GM12865 (cell line): ENCODE results near the gene BMP6.

Experiments
- DNase-seq: peaks from one replicate; pipeline ENCODE4 v3.0.0; 2010; ENCODE audit warnings: low read depth
- H3K4me3 ChIP-seq: 2 replicates; pipeline ENCODE4 v1.5.1; 2011; ENCODE audit warnings: mild to moderate bottlenecking, low read depth, low read length, control low read depth
- TF ChIP-seq, protein P1 (sequence below): IDR thresholded peaks from 2 replicates; pipeline ENCODE4 v1.5.1; 2011; ENCODE audit warnings: low read length, control low read depth, low read depth, inconsistent platforms; ENCODE audit not compliant: insufficient read depth; ENCODE audit errors: missing control alignments

BMP6 gene

GRCh38 chr6:7916959-7917358 is 191.1 kb downstream of the BMP6 start:
- peak overlapping the region; percentile 40 for H3K4me3 ChIP-seq
- peak; percentile 92 for DNase-seq

GRCh38 chr6:7917729-7918128 is 191.8 kb downstream of the BMP6 start:
- DNase-seq: no peak
- TF ChIP-seq, protein P1, sequence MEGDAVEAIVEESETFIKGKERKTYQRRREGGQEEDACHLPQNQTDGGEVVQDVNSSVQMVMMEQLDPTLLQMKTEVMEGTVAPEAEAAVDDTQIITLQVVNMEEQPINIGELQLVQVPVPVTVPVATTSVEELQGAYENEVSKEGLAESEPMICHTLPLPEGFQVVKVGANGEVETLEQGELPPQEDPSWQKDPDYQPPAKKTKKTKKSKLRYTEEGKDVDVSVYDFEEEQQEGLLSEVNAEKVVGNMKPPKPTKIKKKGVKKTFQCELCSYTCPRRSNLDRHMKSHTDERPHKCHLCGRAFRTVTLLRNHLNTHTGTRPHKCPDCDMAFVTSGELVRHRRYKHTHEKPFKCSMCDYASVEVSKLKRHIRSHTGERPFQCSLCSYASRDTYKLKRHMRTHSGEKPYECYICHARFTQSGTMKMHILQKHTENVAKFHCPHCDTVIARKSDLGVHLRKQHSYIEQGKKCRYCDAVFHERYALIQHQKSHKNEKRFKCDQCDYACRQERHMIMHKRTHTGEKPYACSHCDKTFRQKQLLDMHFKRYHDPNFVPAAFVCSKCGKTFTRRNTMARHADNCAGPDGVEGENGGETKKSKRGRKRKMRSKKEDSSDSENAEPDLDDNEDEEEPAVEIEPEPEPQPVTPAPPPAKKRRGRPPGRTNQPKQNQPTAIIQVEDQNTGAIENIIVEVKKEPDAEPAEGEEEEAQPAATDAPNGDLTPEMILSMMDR: no peak
- no peak overlapping the region for H3K4me3 ChIP-seq

More at GRCh38 chr6:7916959-7917358, 191.1 kb downstream of the BMP6 start:
- TF ChIP-seq, protein P1: no peak

GRCh38 chr6:7918403-7918802 is 192.5 kb downstream of the BMP6 start:
- no peak overlapping the region for H3K4me3 ChIP-seq
- TF ChIP-seq, protein P1: no peak
- DNase-seq: no peak

GRCh38 chr6:7919871-7920270 is 194.0 kb downstream of the BMP6 start:
- TF ChIP-seq, protein P1: no peak
- H3K4me3 ChIP-seq: no peak overlapping the region
- no peak for DNase-seq

DNA sequence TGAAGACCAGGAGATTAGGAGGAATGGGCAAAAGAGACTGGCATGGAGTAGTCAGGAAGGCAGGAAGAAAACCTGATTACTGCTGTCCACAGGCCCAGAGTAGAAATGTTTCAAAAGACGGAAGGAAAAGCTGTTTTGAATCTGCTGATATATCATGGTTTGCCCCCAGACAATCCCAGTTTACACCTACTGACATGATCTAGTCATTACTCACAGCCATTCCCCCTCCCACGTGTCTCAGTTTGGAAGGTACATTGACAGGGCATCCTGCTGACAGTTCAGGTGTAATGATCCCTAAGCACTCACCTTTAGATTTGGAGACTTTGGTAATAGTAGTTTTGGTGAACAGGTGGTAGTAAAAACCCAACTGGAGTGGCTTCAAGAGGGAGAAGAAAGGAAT is 194.5 kb downstream of the BMP6 start:
- no peak overlapping the region for H3K4me3 ChIP-seq
- TF ChIP-seq, protein P1: no peak
- no peak for DNase-seq

- DNase-seq: no peak
- TF ChIP-seq, protein P1: no peak
- no peak overlapping the region for H3K4me3 ChIP-seq
Measured at GRCh38 chr6:7921046-7921445, 195.1 kb downstream of the BMP6 start.

DNA sequence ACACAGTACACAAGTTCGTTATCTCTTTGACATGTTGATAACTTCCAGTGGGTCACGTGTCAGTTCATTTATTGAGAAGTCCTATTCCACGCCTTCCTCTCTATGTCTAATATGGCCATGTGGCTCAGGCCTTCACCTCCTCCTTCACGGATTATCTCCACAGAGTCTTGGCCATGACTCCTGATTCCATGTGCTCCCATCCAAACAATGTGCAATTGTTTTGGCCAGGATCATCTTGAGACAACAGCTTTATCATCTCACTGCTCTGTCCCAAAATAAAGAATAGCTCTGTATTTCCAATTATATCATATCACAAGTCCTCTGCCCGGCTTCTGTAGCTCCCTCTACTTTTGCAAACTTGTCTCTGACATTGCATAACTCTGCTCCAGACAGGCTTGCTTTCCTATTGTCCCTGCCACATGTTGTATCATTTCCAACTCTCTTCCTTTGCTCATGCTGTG is 195.8 kb downstream of the BMP6 start:
- TF ChIP-seq, protein P1: no peak
- H3K4me3 ChIP-seq: no peak overlapping the region
- no peak for DNase-seq
